ENCODE data around the gene PALLD.

PALLD gene

DNA sequence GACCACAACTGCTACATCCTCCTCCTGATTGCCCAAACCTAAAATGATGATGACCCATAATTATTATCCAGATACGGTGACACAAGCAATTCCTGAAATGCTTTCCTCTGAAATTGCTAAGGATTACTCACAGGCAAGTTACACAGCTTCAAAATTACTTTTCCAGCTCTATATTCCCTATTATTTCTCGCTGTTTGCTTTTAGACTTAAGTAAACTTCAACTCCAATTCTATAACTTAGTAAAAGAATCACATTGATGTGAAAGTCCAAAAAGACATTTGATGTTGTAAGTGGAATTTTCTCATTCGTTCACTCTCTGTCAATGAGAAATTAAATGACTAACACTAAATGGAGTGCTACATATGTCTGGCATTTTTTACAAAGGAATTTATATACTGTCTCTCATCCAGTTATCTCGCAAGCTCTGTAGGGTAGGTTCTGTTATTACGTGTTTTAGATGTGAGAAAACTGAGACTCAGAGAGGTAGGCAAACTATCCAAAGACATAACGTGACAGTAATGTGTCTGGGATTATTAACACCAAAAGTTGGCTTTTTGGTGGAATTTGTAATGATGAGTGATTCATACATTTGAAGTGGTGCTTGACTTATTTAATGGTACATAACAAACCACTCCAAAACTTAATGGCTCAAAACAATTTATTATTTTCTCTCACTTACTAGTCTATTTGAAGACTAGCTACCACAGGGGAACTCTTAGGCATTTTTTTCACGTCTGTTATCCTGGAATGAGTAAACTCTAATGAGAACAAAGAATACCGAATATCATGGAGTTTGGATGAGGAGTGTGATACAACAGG lies 31.5 kb downstream of the PALLD start:
- no peak for DNase-seq (ENCODE audit: low spot score)

DNA sequence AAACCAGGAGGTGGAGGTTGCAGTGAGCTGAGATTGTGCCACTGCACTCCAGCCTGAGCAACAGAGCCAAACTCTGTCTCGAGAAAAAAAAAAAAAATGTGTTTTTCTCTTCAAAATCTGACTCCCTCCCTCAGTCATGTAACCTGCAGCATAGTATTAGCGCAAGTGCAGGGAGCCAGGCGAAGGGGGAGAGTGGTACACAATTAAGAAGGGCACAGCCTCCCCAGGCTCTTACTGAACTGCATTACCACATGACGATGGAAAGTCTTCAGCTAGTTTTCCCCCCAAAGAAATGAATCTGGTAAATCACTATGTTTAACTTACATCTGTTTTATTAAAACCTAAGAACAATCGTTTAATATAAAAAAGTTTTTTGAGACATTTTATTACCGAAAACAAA lies 32.4 kb downstream of the PALLD start:
- DNase-seq (ENCODE audit: low spot score), result no peak

DNA sequence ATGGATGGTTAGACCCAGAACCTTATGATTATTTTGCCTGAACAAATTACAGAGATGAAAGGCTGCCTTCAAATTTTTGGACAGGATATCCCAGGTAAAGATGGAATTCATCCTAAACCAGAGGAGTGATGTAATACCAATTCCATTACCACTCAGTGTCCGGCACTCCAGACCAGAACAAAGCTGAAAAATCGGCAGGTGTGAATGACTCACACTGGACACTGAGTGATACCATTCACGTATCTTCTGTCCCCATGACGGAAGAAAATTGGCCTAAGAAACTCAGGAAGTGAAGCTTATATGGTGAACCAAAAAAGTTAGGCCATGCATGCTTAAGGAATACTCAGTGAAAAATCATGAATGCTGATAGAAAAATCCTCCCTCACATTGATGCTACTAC lies 34.5 kb downstream of the PALLD start:
- no peak for DNase-seq (ENCODE audit: low spot score)

DNA sequence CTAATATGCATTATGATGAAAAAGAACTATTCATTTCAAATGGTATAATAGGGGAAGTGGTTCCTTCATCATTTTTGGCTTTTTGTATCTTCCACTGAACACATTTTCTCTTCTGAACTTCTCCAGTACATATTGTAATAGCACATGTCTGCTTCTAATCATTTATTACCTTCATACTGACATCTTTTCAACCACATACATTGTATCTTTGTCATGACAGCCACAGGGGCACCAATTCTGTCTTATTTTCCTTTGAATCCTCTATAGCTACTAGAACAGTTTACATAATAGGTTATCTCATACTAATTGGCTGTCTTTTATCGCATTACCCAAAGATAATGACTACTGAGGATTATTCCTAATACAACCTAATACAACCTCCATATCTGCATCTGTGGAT lies 37.7 kb downstream of the PALLD start:
- DNase-seq (ENCODE audit: low spot score), result no peak

DNA sequence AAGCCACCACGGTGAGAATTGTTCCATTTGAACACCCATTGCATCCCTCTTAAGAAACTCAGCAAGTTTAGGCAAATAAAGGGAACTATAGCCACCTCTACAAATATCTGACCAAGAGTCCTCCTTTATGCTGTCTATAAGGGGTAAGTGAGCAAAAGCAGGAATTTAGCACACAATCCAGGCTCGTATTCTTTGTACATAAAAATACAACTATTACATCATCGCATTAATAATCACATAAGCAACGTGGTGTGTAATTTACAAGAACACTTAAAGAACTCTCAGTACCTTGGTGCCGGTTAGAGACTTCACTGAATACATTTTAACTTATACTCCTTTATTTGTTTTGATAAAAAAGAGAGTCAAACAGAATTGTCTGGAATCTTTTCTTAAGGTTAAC lies 38.8 kb downstream of the PALLD start:
- DNase-seq (ENCODE audit: low spot score), result no peak

DNA sequence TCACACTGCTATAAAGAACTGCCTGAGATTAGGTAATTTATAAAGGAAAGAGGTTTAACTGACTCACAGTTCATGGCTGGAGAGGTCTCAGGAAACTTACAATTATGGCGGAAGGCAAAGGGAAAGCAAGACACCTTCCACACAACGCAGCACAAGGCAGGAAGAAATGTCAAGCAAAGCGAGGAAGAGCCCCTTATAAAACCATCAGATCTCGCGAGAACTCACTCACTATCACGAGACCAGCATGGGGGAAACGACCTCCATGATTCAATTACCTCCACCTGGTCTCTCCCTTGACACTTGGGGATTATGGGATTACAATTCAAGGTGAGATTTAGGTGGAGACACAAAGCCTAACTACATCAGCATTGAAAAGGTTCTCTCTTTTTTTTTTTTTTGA lies 39.6 kb downstream of the PALLD start:
- DNase-seq (ENCODE audit: low spot score), result no peak

DNA sequence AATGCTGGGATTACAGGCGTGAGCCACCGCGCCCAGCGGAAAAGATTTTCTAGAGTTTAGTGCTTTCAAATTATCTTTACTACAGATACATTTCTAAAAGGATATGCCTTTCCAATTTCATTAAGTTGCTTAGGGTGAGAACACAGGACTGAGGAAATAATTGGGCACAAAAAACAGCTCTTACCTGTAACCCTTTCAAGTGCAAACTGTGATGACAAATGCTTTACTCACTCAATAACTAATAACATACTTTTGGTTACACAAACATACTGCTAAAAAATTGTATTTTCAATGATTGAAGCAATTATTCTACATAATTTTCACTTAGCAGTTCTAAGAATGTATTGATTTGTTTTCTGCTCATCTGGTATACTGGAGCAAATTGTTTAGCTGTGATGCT lies 40.2 kb downstream of the PALLD start:
- DNase-seq (ENCODE audit: low spot score), result no peak

DNA sequence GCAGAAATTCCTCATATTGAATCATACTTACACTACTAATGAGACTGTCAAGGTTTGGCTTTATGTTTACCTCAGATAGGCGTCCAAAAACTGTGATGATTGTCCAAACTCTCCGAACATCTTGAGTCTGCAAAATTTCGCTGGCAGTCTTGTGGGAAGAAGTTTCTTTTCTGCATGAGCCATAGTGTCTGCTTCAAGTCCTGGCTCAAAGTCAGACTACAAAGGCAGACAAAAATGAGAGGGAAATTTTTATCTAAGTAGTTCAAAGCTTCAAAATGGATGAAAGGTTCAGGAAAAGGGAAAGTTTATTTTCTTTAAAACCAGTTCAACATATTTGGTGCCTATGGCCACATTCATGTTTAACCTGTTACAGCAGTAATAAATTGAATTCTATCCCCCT lies 40.7 kb downstream of the PALLD start:
- no peak for DNase-seq (ENCODE audit: low spot score)

DNA sequence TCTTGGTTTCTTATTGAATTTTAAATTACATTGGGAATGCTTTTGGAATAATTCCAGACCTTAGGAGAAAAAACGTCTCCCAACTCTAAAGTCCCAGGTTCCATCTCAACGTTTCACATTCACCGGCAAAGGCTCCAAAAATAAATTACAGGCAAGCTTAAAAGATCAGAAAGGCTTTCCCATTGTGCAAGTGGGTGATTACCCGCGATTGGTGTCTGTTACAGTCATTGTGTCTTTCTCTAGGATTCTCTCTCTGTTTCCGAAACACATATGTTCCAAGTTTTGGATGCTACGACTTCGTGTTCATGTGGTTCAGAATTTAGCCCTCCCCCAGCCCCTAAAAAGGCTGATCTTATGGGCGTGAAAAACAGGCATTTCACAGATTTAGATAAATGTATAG lies 41.8 kb downstream of the PALLD start:
- no peak for DNase-seq (ENCODE audit: low spot score)

DNA sequence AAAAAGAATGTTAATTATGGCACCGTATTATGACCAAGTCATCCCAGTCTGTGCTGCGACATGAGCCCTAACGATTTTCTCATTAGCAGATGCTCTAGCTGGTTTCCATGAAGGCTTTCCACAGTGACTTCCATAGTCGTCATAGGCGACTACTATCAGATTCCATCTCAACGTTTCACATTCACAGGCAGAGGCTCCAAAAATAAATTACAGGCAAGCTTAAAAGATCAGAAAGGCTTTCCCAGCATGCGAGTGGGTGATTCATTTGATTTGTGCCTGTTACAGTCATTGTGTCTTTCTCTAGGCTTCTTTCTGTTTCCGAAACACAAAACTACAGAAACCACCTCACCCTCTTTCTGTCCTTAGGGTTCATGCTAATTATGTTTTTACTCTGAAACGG lies 43.2 kb downstream of the PALLD start:
- no peak for DNase-seq (ENCODE audit: low spot score)

DNA sequence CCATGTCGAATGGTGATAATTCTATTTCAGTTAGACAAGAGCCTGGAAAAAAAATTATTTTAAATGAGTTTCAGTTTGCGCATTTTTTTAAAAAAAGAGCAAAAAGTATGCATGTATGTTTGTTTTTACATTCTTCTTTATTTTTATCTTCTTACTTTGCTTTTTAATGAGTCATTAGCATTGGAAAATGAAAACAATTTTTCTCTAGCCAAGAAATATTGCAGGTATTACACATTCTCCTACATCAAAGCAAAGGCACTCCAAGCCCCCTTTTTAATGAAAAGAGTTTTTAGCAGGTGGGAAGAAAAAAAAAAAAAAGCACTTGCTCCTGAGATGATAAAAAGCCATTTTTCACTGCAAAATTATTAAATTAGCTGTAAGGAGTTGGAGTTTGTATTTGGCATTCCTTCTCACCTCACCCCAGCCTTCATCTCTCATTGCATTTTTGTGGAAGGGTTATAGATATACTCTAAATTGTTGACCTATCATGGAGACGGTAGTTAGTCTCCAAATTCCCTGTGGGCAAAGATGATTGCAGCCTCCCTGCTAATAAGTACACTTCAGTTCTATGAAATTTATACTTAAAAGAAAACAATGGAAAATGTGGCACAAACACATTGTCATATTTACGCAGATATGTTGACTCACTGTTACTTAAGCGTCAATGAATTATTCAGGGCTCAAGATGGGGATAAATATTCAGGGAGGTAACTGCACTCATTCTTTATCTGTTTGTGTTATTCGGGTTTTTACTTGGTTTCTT lies 43.8 kb downstream of the PALLD start:
- DNase-seq (ENCODE audit: low spot score), result no peak

DNA sequence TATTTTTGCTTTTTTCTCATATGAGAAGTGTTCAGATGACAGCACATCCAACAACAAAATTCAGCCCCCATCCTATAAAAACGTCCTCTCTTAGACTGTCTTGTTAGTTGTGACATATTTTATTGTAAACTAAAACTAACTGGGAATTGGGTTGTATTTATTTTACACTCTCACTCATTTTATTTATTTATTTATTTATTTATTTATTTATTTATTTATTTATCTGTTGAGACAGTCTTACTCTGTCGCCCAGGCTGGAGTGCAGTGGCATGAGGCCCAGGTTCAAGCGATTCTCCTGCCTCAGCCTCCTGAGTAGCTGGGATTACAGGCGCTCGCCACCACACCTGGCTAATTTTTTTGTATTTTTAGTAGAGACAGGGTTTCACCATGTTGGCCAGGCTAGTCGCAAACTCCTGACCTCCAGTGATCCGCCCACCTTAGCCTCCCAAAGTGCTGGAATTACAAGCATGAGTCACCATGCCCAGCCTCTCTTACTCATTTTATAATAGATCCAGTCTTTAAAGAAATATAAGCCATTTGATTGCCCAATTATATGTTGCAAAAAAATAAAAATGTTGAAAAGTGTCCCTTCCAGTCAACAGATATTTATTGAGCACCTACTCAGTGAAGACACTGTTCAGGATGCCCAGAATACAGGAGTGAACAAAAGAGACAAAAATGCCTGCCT lies 44.6 kb downstream of the PALLD start:
- DNase-seq (ENCODE audit: low spot score), result no peak

DNA sequence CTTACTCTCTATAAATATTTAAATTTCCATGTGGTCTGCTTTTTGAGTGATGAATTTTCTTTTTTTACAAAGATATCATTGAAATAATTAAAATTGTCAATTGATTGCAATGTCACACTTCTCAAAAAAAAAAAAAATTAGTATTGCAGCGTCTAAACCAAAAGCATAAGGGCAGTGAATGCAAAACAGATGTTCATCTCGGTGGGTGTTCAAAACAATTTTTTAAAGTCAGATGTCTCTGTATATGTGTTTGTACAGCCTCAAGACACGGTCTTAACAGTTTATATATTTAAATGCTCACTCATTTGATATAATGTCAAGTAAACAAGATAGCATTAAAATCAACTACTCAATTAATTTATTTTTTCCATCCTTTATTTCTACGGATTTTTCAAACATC lies 52.3 kb downstream of the PALLD start:
- no peak for DNase-seq (ENCODE audit: low spot score)

DNA sequence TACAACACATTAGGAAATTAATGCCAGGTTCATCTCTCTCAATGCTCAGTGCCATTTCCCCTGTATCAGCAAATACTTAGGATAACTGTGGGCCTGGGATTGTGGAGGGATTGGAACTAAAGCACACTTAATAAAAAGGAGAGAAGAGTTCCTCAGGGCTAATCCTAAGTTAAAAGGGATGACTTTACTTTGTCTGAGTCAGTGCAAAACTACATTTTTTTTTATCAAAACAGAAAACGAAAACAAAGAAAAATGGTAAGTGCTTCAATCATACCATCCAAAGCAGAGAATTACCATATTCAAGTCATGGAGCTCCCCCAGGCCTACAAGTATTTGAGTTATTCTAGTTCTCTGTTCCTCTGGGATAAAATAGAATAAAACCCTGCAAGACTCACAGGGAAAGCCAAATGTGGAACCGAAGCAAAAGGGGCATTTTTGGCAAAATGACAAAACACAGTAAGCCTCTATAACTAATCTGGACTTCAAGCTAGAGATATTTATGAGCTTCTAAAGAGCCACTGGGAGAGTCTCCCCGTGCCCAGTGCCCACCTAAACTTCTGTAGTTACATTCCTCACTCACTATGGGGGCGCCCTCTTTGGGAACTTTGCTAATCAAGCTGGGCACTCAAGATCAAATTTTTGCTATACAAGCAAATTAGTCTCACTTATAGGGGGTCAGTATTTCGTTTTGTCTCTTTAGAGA lies 53.4 kb downstream of the PALLD start:
- no peak for DNase-seq (ENCODE audit: low spot score)

DNA sequence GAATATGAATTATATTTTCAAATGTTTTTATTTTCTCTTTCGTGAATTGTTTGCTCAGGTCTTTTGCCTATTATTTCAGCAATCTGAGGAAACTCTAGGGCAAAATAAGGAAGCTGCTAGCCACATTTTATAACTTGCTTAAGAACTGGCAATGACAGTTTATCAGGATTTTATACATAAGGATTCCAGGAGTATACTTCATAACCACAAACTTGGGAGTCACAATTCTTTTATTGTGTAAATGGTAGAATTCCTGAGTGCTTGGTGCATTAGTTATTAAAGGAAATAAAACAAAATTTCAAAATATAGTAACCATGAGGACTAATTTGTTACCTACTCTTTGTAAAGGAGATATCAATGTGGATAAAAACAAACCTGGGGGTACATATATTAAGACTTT lies 54.4 kb downstream of the PALLD start:
- no peak for DNase-seq (ENCODE audit: low spot score)

DNA sequence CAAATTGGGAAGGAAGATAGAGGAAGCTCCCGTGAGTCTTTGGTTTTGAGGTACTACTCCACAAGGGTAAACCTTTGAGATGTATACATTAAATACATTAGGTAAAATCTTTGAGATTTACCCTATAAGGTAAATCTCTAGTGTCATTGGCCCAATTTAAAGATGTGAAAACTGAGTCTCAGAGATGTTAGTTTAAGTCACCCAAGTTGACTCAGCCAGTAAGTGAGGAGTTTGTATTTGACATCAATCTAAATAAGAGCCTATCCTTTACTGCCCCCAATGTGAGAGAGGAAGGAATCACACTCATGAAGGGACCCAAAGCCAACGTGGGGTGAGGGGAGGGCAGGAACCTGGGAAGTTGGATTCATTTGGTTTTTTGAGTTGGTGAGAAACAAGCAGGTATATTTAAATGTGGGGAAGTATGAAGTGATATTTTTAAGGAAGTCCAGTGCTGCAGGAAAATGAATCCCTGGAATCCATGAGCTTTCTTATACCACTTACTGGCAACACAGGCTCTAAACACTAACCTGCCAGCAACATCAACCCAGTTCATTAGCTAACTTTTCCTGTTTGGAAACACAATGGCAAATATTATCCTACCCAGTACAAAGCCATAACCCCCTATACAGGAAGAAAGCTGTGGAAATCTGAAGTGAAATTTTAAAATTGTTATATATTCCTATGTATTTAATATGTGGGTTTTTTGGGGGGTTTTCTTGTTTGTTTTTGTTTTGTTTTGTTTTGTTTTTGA lies 55.3 kb downstream of the PALLD start:
- peak; percentile 7 for DNase-seq (ENCODE audit: low spot score)

DNA sequence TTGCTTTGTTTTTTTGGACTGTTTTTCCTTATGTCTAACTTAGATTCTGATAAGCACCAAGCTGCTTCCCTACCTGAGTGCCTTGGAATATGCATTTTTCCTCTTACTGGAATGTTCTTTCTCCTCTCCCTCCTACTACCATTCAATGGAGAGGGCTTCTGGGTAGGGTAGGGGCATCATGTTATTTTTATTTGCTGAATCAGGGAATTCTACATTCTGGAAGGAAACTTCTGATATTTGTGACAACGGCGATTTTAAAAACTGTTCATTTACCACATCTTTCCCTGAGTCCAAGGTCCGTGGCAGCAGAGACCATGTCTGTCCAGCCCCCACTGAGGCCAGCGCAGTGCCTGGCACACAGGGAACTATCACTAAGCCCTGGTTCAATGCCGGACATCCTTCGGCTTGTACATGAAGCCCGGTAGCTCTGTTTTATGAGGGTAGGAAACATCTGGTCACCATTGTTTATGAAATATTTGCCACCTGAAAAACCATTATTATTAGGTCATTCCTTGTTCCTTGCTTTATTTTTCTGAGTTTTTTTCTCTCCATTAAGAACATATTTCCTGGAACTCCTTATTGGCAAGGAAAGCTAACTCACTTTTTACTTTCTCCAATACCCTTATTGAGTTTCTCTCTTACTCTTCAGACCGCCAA lies 57.0 kb downstream of the PALLD start:
- DNase-seq (ENCODE audit: low spot score), result no peak

DNA sequence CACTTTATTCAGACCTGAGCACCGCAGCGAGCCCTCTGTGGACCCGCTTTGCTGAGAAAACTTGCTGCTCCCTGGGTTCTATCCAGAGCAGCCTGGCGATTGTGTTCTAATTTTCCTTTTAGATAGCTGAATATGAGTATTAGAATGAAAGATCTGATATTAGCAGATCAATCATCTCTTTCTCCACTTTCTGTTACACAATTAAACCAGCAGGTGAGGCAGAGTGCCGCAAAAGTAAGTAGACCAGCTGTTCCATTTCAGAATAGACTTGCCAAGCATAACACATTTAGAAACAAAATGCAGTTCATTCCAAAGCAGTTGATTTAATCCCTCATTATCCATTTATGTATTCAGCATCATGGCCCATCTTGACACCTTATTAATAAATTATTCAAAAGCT lies 58.6 kb downstream of the PALLD start:
- no peak for DNase-seq (ENCODE audit: low spot score)

DNA sequence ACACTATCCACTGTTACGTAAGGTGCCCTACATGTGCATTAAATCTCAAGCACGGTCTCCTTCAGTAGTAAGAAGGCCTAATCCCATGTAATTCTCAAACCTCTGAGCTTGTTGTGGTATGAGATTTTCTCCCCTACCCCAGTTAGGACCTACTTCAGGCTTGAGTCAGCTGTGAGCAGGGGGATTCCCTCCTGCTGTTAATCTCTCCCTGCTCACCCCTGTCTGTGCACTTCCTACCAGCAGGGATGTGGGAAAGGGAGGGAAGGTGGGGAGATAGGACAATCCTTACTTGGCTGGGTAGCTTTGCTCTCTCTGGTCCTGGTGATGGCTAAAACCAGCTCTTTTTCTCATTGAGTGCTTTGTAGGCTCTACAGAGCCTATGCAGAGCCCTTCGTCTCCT lies 60.8 kb downstream of the PALLD start:
- DNase-seq (ENCODE audit: low spot score), result no peak

DNA sequence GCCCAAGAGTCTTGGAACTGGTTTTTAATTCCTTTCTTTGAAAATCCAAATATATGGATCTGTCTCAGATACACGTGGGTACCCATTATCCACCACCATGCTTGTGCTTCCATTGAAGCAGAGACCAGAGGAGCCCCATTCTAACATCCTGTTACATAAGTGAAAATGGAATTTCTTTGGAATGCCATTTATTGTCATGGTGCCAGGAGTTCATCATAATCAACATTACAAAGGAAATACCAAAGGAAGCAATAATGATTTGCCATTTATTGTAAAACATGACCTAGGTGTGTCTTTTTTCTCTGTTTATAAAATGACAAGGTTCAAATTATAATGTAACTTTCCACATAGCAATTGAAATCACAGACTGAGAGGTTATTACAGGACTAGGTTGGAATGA lies 61.7 kb downstream of the PALLD start:
- no peak for DNase-seq (ENCODE audit: low spot score)
